OCI-LY7 (cell line): ENCODE measurements around the gene SERPINA3.

Source experiments
- CTCF ChIP-seq: fragments of 200-600 bp; sonication (generic); conservative IDR thresholded peaks from 2 replicates; pipeline ENCODE4 v1.5.1; 2014; ENCODE audit warnings: mild to moderate bottlenecking, antibody characterized with exemption, low read length, moderate library complexity, mixed read lengths
- EZH2phosphoT487 ChIP-seq: fragments of 200-600 bp; sonication (generic); IDR thresholded peaks from 2 replicates; pipeline ENCODE4 v1.6.1; 2018; ENCODE audit warnings: low read depth, borderline replicate concordance, mild to moderate bottlenecking, mixed run types, antibody characterized with exemption, low read length, moderate library complexity, mixed read lengths

GRCh38 chr14:94631536-94632304 lies 19.5 kb downstream of the SERPINA3 start:
- TF ChIP-seq CTCF (no peak), EZH2phosphoT487 (no peak)
